GM18499 (cell line): ENCODE data around the gene FOXN3.

ENCODE experiments used
- ATAC-seq: cut with Tn5 transposase; IDR thresholded peaks from one replicate; pipeline ENCODE4 v1.9.1; 2021; ENCODE audit warnings: moderate number of reproducible peaks; ENCODE audit not compliant: insufficient read depth, unreplicated experiment

Gene FOXN3

DNA sequence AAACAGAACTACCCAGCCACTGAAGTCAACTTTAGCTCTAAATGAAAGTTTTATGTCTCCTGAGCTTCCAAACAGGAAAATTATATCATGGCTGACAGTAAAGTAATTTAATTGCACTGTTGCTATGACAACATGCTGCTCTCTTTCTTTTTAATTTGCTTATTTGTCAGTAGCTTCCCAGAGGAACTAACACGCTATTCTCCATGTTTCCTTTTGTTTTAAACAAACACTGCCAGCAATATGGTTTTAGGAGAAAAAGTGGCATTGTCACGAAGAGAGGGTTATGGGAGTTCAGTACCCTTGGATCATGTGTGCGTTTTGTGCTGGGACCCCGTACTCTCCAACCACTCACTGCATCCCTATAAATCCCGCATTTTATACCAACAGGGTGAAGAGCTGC is 1.9 kb downstream of the FOXN3 start:
- ATAC-seq = no peak

DNA sequence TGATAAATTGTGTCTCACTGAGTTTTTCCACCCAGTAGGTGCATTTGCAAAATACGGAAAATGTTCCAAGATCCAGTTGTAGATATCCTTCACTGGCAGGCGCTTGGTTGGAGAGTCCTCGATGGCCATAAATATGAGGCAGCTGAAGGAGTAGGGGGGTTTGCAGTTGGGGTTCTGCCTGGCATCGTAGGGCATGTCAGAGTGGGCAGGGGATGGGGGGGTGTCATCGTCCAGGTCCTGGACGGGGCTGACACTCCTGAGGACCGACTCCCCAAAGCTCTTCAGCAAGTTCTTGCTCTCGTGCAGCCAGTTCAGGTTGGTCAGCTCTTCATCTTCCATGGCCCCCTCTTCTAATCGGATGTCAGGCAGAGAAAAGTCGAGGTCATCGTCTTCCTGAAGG is 5.1 kb downstream of the FOXN3 start:
- ATAC-seq = no peak

DNA sequence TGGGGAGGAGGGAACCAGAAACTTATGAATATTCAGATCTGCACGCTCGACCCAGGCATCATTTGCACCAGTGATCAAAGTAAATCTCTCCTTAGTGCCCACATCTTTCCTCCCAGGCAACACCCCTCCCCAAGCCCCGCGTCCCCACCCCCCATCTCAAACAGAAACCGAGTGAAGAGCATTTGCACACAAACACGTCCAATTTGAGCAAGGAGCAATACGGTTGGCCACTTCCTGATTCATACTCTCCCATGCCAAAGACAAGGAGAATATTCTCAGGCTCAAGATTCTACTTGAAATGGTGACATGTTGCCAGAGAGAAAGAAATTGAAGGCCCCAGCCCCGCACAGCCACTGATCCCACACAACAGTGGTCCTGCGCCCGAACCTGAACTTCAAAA is 7.1 kb downstream of the FOXN3 start:
- ATAC-seq = no peak

DNA sequence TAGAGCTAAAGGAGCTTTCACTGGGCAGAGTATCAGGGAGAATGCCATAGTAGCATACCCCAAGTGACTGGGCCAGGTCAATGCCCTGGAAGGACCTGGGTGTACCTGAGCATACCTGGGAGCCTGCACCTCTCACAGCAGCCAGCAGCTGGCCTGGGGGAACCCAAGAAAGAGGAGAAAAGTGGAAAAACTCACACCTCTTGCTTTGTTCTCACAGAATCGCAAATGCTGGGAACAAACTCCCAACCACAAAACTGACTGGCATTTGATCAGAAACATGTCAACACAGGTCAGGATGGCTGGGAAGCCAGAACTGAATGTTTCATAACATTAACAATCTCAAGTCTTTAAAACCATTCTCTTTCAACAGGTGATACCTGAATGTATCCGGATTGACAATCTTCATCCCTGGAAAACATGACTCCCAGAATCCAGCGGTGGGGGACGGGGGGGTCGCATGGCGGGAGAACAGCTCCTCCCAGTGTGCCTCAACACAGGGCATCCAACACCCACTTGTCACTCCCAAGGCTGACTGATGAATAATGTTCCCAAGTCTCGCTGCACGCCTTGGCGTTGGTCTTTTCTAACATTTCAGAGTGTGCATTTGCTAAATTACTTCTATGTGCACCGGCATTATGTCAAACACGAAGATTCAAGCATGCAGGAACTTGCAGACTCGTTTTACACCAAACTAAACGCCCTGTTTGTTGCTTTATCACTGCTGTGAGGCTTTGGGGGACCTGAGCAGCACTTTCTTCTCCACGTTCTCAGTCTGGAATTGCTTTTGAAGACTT is 7.9 kb downstream of the FOXN3 start:
- ATAC-seq = no peak

DNA sequence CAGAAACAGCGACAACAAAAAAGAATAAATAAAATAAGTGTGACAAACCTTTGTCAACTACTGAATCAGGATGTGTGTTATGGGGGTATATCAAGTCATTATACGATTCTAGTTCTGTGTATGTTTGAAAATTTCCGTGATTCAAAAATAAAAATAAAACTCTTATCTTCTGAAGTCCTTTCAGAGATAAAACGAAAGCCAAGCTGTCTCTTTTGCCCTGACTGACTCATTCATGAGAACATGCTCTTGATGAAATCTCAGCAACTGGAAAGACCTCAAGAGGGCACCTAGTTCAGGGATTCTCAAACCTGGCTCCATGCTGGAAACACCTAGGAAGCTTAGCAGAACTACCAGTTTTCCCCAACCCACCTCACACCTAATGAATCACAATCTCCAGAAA is 9.2 kb downstream of the FOXN3 start:
- no peak for ATAC-seq

DNA sequence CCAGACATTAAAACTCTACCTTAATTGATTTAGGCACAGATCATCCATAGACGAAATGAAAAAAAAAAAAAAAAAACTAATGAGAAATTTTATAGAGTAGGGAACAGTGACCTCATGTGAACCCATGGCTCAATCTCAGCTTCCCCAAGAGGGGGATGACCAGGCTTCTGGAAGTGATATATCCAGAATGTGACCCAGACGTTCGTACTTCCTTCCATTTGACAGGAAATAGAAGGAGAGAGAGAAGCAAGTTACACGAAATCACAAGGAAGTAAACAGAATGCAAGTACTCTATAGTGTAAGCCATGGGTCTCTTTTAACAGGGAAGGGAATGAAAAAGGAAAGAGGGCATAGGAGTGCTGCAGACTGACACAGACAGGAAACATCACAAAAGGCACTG is 10.1 kb downstream of the FOXN3 start:
- ATAC-seq = no peak

DNA sequence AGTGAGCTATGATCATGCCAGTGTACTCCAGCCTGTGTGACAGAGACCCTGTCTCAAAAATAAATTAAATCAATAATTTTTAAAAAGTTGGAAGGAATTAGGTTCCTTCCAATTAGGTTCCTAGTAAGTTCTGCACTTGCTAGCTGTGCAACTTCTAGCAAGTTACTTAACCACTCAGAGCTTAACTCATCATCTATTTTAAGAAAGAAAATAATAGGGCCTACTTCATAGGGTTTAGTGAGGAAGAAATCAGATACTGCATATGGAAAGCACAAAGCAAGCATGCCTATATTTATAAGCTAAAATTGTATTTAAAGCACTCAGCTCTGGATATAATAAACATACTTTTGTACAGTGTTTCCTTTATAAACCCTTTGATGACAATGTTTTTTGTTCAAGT is 10.7 kb downstream of the FOXN3 start:
- ATAC-seq = no peak

DNA sequence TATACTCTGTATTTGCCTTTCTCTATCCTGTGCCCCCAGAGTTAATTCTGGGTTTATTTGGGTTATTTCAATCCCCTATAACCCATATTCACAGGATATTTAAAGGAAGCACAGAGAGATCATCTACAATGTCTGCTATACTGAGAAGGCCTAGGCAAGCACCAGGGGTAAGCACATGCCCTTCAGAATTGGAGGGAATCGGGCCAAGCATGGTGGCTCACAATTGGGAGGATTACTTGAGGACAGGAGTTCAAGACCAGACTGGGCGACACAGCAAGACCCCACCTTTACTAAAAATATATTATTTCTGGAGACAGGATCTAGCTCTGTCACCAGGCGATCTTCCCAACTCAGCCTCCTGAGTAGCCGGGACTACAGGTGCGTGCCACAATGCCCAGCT is 11.3 kb downstream of the FOXN3 start:
- no peak for ATAC-seq

DNA sequence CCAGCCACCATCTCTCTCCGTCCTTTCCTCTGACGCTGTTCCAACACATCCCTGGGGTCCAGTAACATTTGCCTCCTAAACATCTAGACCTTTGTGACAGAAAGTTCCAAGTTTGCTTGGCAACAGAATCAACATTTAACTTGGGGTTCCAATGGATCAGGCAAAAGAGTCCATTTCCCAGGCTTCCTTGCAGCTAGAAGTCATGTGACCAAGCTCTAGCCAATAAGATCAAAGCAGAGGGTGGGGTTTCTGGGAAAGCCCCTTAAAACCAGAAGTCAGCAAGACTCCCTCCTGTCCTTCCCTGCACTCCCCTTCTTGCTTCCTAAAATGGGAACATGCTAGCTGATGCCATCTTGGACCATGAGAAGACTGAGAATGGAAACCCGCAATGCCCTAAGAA is 14.7 kb downstream of the FOXN3 start:
- ATAC-seq = no peak

DNA sequence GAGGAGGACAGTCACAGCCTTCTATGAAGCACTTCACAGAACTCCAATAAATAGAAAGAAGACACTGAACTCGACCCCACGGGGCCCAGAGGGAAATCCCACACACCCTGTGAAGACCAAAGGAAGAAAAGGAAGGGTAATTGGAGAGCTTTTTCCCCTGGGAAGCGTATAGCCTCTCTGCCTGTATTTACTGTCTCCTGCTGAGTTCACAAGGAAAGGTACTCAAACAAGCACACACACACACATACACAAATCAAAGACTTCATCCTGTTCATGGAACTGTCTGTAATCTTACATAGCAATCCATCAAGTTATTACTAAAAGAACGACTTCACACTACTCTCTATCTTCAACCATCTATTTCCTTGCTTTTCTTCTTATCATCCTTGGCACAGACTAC is 15.3 kb downstream of the FOXN3 start:
- no peak for ATAC-seq

DNA sequence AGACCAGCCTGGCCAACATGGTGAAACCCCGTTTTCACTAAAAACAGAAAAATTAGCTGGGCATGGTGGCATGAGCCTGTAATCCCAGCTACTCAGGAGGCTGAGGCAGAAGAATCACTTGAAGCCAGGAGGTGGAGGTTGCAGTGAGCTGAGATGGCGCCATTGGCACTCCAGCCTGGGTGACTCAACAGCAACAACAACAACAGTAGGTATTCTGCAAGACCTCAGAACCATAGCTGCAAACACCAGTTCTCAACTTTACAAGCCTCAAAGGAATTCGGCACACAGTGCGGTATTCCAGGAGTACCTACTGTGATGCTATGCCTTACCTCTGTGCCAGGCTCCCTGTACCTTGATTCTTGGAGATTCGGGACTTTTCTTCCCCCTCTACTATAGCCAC is 15.8 kb downstream of the FOXN3 start:
- no peak for ATAC-seq

DNA sequence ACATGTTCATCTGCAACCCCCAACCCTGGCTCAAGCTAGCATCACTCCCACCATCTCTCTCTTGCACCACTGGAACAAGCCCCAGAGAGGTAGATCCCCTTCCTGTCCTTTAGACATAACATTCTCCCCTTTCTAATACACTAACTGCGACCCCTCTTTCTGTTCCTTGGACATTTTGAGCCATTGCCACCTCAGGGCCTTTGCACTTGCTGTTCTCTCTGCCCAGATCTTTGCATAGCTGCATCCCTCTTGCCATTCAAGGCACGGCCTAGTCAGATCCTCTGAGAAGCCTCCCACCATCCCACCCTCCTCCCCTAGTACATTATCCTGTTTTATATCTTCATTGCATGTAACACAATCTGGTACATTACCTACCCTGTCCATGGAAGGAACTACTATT is 16.5 kb downstream of the FOXN3 start:
- no peak for ATAC-seq

DNA sequence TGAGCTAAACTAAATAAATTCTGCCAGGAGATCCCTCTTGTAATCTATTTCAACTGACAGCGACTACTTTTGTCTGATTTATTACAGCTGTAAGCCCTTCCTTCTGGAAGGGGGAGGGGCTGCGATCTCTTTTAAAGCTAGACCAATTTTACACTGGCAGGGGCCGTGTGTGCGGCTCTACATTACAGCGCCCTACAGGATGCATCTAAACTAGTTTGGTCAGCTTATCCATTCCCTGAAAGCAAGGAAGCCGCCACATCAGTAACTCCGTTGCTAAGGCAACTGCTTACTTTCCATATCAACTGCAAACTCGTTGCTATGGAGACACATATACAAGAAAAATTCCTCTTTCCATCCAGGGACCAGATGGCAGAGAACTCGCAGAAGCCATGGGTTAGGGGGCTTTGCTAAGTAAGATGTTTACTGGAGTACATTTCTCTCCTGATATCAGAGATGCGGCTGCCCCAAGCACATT is 17.4 kb downstream of the FOXN3 start:
- no peak for ATAC-seq

DNA sequence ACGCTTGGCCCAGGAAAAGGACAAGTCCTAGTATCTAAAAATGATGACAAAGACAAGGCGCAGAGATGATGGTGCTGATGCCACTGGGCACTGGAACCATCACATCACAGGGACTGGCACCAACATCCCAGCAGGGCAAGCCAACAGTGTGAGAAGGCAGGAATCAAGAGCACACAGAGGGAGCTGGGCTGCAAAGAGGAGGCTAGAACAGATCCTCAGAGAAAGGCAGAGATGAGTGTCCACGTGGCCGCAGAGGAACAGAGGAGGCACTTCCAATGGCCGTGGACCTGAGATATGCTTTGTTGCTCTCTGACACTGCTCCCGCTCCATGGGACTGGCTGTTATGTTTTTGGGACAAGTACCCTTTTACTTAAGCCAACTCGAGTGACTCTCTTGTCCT is 17.9 kb downstream of the FOXN3 start:
- no peak for ATAC-seq

DNA sequence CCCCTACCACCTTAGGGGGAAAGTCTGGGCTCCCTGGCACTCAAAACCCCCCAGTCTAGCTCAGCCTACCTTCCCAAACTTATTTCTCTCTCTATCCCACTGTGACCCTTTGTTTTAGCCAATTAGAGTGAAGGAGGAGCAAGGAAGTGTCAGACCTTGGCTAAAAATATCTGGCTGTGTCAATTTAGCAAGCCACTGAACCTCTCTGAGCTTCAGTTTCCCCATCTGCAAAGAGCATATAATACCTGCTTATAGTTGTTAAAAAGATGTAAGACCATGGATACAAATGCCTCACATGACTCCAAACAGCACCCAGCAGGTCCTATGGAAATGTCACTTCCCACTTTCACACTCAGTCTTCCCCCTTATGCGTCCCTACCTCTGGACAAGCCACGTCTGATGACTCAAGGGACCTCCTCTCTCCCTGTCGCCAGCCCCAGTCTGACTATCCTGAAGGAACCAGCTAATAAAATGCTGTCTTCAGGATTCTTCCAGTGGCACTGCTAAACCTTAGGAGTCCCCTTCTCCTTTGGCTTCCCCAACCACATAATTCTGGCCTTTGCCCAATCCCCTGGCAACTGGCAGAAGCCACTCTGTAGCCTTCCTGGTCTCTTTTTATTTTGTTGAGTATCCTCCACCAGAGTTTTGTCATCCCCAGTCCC is 19.3 kb downstream of the FOXN3 start:
- no peak for ATAC-seq

DNA sequence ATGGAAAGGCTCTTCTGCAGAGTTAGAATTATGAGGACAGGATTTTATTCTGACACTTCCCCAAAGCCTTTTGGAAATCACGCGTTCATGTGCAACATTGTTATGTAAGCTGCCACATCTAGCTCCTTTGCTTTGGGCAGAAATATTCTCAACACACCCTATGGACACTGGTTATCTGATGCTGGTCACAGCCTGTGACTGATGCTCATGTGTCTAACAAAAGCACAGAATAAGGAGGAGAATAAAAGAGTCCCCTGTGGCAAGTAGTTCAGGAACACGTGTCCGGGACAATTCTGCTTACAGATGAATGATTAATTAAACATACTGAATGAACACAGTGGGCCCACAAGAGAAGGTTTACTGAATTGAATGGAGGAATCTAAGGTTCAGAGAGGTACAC is 22.1 kb downstream of the FOXN3 start:
- ATAC-seq = no peak

DNA sequence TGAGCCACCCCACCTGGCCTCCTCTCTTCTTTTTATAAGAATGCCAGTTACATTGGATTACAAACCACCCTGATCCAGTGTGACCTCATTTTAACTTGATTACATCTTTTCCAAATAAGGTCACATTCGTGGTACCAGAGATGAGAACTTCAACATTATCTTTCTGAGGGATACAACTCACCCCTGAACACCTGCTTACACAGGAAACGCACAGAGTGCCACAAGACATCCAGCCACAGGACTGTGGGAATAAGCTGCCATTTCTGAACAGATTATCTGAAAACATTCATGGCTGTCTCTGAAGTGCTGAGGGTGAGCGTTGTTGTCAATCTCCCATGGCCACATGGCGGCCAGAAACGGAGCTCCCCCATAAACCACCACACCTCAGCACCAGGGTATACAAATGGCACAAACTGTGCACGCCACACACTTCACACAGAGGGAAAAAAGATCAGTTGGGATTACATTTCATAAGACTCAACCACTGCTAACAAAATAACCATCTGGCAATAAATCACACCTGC is 23.7 kb downstream of the FOXN3 start:
- ATAC-seq = no peak

DNA sequence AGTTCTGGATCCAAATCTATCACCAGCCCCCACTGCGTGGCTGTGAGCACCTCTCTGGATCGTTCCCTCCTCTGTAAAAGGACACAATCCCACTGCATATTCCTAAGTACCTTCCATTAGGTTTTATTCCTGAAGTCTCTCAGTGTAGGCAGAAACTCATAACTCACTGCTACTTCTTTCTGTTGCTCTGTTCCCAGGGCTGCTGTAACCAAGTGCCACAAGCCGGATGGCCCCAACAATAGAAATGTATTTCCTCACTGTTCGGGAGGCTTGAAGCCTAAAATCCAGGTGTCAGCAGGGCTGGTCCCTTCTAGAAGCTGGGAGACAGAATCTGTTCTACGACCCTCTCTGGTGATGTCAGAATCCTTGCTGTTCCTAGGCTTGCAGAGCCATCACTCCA is 24.9 kb downstream of the FOXN3 start:
- ATAC-seq = no peak

DNA sequence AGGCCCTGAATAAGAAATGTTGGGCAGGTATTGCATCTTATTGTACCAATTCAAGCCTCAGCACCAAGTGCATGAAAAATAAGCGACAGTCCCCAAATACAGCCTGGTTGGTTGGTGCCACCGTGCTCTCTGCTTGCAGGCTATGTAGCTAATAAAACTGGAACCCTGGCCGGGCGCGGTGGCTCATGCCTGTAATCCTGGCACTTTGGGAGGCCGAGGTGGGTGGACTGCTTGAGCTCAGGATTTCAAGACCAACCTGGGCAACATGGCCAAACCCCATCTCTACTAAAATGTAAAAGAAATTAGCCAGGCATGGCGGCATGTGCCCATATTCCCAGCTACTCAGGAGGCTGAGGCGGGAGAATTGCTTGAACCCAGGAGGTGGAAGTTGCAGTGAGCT is 25.5 kb downstream of the FOXN3 start:
- no peak for ATAC-seq

DNA sequence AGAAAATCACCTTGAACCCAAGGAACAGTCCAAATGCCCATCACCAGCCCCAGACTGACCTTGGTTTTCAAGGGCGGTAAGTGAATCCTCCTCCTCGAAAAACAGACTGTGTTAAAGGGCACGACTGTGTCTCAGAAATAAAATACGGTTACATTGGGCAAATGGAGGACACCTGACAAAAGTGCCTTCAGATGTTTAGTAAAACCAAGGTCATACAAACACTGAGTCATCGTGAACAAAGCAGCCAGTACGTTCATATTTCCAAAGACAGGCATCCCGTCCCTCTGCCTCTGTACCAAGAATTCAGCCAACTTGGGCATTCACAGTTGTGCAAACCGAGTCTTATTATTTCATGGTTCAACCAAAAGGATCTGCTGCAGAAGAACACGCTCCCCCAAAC is 25.9 kb downstream of the FOXN3 start:
- ATAC-seq = no peak

DNA sequence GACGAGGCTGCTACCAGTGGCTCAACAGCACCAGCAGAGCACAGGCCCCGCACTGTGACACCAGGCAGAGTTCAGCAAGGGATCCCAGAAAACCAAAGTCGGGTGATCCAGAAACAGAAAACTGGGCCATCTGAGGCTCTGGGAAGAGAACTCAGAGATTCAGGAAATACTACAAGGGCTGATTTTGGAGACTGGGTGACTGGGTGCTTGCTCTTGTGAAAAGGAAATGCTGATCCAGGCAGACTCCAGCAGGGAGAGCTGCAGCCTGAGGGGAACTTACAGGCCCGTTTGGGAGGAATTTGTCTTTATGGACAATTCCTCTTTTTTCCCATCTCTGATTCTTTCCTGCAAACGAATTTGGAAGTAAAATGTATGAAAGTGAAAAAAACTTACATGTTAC is 28.2 kb downstream of the FOXN3 start:
- ATAC-seq = no peak
